ENCODE measurements around the gene APOM. TPM values are rescaled to one million over a fixed set of nuclear protein-coding genes. Genes with fewer than 3 reads are reported as not detected.

Gene APOM
- total and polyA plus RNA-seq, 2 of the 4 experiments (the other 2 are of a cell fraction) = 1.4 to 3.8 TPM

DNA sequence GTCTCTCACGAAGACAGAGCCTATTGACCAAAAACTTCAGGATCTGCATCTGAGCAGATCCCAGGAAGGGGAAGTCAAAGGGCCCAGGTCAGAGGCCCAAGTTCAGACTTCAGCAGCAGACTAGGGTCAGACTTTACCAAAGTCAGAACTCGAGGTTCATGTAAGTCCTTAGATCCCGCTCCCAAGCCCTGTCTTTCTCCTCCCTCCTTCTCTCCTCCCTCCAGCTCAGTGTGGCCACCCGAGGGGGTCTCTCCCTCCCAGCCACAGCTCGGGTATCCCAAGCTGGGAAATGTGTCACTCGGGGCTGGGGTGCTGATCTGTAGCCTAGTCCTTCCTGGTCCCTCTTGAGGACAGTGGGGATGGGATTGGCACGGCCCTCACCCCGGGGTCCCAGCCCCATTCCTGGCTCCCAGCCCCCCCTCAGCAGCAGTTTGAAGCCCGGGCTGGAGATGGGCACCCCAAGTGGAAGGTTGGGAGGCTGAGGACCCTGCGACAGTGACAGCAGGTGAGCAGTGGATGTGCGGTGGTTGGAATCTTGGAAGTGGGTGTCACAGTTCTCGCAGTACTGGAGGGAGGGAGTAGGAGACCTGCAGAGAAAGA, 6.5 kb downstream of the APOM start:
- H3K4me1 ChIP-seq (ENCODE audit: control insufficient read depth, insufficient read depth, low read length) = peaks cover 21% of the 10 kb centered on the region
- dilution Hi-C loops (cut with HindIII; ENCODE audit: low sequenced_read_pairs, unreplicated experiment) = no loop called here
- no peak overlapping the region for H3K27ac ChIP-seq (ENCODE audit: insufficient read depth, low read length)
- H2AFZ ChIP-seq (replicated peaks; ENCODE audit: low read length, poor library complexity) = no peak overlapping the region
- H3K4me3 ChIP-seq (ENCODE audit: insufficient read depth, low read depth, low read length) = no peak overlapping the region
- H3K14ac ChIP-seq (replicated peaks; ENCODE audit: low read depth, low read length) = no peak overlapping the region
- ATAC-seq (ENCODE audit: low read depth) = no peak
- intact Hi-C loops (cut with micrococcal nuclease) = loop anchor here (5.0 kb wide), 1 partner anchor 170 kb away; no protein-coding TSS in a partner anchor
- H3K36me3 ChIP-seq (ENCODE audit: control insufficient read depth, insufficient read depth, low read length) = peaks cover 13% of the 10 kb centered on the region
- H3K4ac ChIP-seq (ENCODE audit: low read depth, low read length) = no peak overlapping the region
- ChIA-PET POLR2A (ENCODE audit: unreplicated experiment) (no interaction called here), CTCF (interaction anchor here (1.2 kb wide), 1 partner anchor 10 kb away, joined by 3 read pairs; no protein-coding TSS in a partner anchor)
- no peak overlapping the region for H3K9ac ChIP-seq (ENCODE audit: low read depth, low read length)
- no peak overlapping the region for H4K8ac ChIP-seq (ENCODE audit: low read depth in 2 of 2, low read length in 2 of 2)
- no peak overlapping the region for H2BK15ac ChIP-seq (ENCODE audit: low read depth, low read length)
- H2AK9ac ChIP-seq (replicated peaks; ENCODE audit: low read depth, low read length, poor library complexity) = peak overlapping the region; percentile 31
- no peak overlapping the region for H2BK5ac ChIP-seq (ENCODE audit: low read depth, low read length, poor library complexity, severe bottlenecking)
- WGBS, 2 experiments (ENCODE audit: extremely low coverage in 2 of 2, insufficient read length in 1 of 2) = 100% methylated on average over 3 of the region's 12 CpGs; no CpG with 5 or more reads in 1 of the 2 experiments
- in situ Hi-C loops (cut with MboI; ENCODE audit: low sequenced_read_pairs) = no loop called here
- no peak overlapping the region for H3K18ac ChIP-seq (ENCODE audit: low read depth, low read length)
- H3K9me3 ChIP-seq (ENCODE audit: control insufficient read depth, insufficient read depth, low read length) = no peaks in the 10 kb centered on the region
- no peaks in the 10 kb centered on the region for H3K27me3 ChIP-seq (ENCODE audit: control insufficient read depth, insufficient read depth, low read length)
- H2AK5ac ChIP-seq (ENCODE audit: low read depth, low read length) = peak overlapping the region; percentile 24; the same call in 1 of the 2 replicates
- H2BK120ac ChIP-seq (ENCODE audit: low read depth, low read length) = no peak overlapping the region
- BruUV-seq (replicated peaks) = no TSS peak
- no peak overlapping the region for H2BK20ac ChIP-seq (ENCODE audit: low read depth, low read length)
- peaks cover 22 to 83% of the 10 kb centered on the region in 2 experiments for H3K79me1 ChIP-seq (ENCODE audit: low read depth in 1 of 2, low read length in 2 of 2)
- peaks cover 15% of the 10 kb centered on the region; the same call in 1 of the 2 replicates for H3K9me1 ChIP-seq (ENCODE audit: insufficient read depth, low read length)
- no peak for DNase-seq
- H4K20me1 ChIP-seq (ENCODE audit: insufficient read depth, low read length) = peaks cover 16% of the 10 kb centered on the region
- H4K5ac ChIP-seq (ENCODE audit: low read depth, low read length) = no peak overlapping the region
- TF ChIP-seq MAZ (IDR thresholded peaks at IDR 0.05; ENCODE audit: borderline replicate concordance, low read depth, low read length) = no peak
- no peak for TF ChIP-seq USF2 (IDR thresholded peaks at IDR 0.05; ENCODE audit: low read depth, low read length)
- TF ChIP-seq MXI1 (IDR thresholded peaks at IDR 0.05; ENCODE audit: borderline replicate concordance, low read depth, low read length) = no peak
- TF ChIP-seq RCOR1 (IDR thresholded peaks at IDR 0.05; ENCODE audit: insufficient replicate concordance, low read length) = no peak
- no peak for TF ChIP-seq POLR2A (IDR thresholded peaks at IDR 0.05; ENCODE audit: low read depth, low read length)
- TF ChIP-seq RAD21 (IDR thresholded peaks at IDR 0.05; ENCODE audit: low read length) = no peak
- TF ChIP-seq ELK1 (IDR thresholded peaks at IDR 0.05; ENCODE audit: borderline replicate concordance, low read depth, low read length) = no peak
- TF ChIP-seq MAFK (IDR thresholded peaks at IDR 0.05; ENCODE audit: low read depth, low read length) = no peak
- TF ChIP-seq BHLHE40 (IDR thresholded peaks at IDR 0.05; ENCODE audit: low read depth, low read length) = no peak
- TF ChIP-seq SMC3 (IDR thresholded peaks at IDR 0.05; ENCODE audit: low read depth, low read length) = no peak
- no peak for TF ChIP-seq CEBPB (IDR thresholded peaks at IDR 0.05; ENCODE audit: low read depth, low read length)
- TF ChIP-seq NFE2L2 (IDR thresholded peaks at IDR 0.05; ENCODE audit: low read depth, low read length) = no peak
- TF ChIP-seq CTCF (conservative IDR thresholded peaks at IDR 0.05; ENCODE audit: low read depth, low read length) = no peak
- no peak for TF ChIP-seq RFX5 (IDR thresholded peaks at IDR 0.05; ENCODE audit: low read depth, low read length)
- no peak overlapping the region for H3K56ac ChIP-seq (ENCODE audit: extremely low read depth, insufficient read depth, low read length)
- no peak overlapping the region for H4K91ac ChIP-seq (ENCODE audit: insufficient read depth, low read depth, low read length)
- H3K23ac ChIP-seq (ENCODE audit: low read depth, low read length) = no peak overlapping the region
- no peak overlapping the region for H3K4me2 ChIP-seq (ENCODE audit: low read depth, low read length)

Measured in IMR-90 (cell line).